ENCODE measurements around the gene ZNRF3. TPM values are rescaled to one million over a fixed set of nuclear protein-coding genes. Genes with fewer than 3 reads are reported as not detected.
A peak's percentile ranks its signal among the peaks of the same experiment; 100 is the strongest.

The ZNRF3 gene
- polyA plus RNA-seq, 1 experiment: 1.1 TPM

GRCh38 chr22:29093030-29093429 lies 209.7 kb downstream of the ZNRF3 start:
- TF ChIP-seq CTCF (IDR thresholded peaks at IDR 0.05; ENCODE audit: insufficient read depth, low read depth, low read length): no peak
- DNase-seq (ENCODE audit: low read depth): no peak
- Histone ChIP-seq H3K36me3 (ENCODE audit: control insufficient read depth, insufficient read depth, low read length) (no peaks in the 10 kb centered on the region), H3K4me3 (ENCODE audit: low read depth, low read length) (no peak overlapping the region), H3K27me3 (ENCODE audit: control insufficient read depth, insufficient read depth, low read length) (no peaks in the 10 kb centered on the region)
- ChIA-PET POLR2A (no interaction called here), CTCF (interaction anchor here (1.6 kb wide), 1 partner anchor 53 kb away, joined by 6 read pairs; no protein-coding TSS in a partner anchor)

- no peaks in the 10 kb centered on the region for H3K27me3 ChIP-seq (ENCODE audit: control insufficient read depth, insufficient read depth, low read length)
- no peaks in the 10 kb centered on the region for H3K36me3 ChIP-seq (ENCODE audit: control insufficient read depth, insufficient read depth, low read length)
- H3K4me3 ChIP-seq (ENCODE audit: low read depth, low read length): no peak overlapping the region
- TF ChIP-seq CTCF (IDR thresholded peaks at IDR 0.05; ENCODE audit: insufficient read depth, low read depth, low read length): no peak
- POLR2A ChIA-PET: interaction anchor here (0.7 kb wide), 1 partner anchor 14 kb away, joined by 3 read pairs; no protein-coding TSS in a partner anchor
- DNase-seq (ENCODE audit: low read depth): peak; percentile 75
- CTCF ChIA-PET: interaction anchor here (1.1 to 3.2 kb wide), 3 partner anchors 12 to 61 kb away, joined by 3 to 12 read pairs (median 6); no protein-coding TSS in a partner anchor
Measured at GRCh38 chr22:29093501-29094300, 210.3 kb downstream of the ZNRF3 start.

- no peak for TF ChIP-seq CTCF (IDR thresholded peaks at IDR 0.05; ENCODE audit: insufficient read depth, low read depth, low read length)
- no peak overlapping the region for H3K4me3 ChIP-seq (ENCODE audit: low read depth, low read length)
- H3K27me3 ChIP-seq (ENCODE audit: control insufficient read depth, insufficient read depth, low read length): no peaks in the 10 kb centered on the region
- DNase-seq (ENCODE audit: low read depth): no peak
- ChIA-PET POLR2A (no interaction called here), CTCF (interaction anchor here (0.6 to 3.2 kb wide), 2 partner anchors 59 to 64 kb away, joined by 3 to 12 read pairs; no protein-coding TSS in a partner anchor)
- H3K36me3 ChIP-seq (ENCODE audit: control insufficient read depth, insufficient read depth, low read length): no peaks in the 10 kb centered on the region
Measured at GRCh38 chr22:29095459-29095858, 212.1 kb downstream of the ZNRF3 start.

GRCh38 chr22:29096736-29097669 lies 213.6 kb downstream of the ZNRF3 start:
- no peak for TF ChIP-seq CTCF (IDR thresholded peaks at IDR 0.05; ENCODE audit: insufficient read depth, low read depth, low read length)

GRCh38 chr22:29098296-29098695 lies 214.9 kb downstream of the ZNRF3 start:
- Histone ChIP-seq H3K27me3 (ENCODE audit: control insufficient read depth, insufficient read depth, low read length) (no peaks in the 10 kb centered on the region), H3K4me3 (ENCODE audit: low read depth, low read length) (no peak overlapping the region), H3K36me3 (ENCODE audit: control insufficient read depth, insufficient read depth, low read length) (no peaks in the 10 kb centered on the region)
- TF ChIP-seq CTCF (IDR thresholded peaks at IDR 0.05; ENCODE audit: insufficient read depth, low read depth, low read length): no peak
- ChIA-PET CTCF (no interaction called here), POLR2A (no interaction called here)
- DNase-seq (ENCODE audit: low read depth): no peak

More at GRCh38 chr22:29096736-29097669, 213.6 kb downstream of the ZNRF3 start:
- H3K4me3 ChIP-seq (ENCODE audit: low read depth, low read length): no peak overlapping the region
- no peak for DNase-seq (ENCODE audit: low read depth)
- ChIA-PET POLR2A (no interaction called here), CTCF (interaction anchor here (0.7 to 3.2 kb wide), 2 partner anchors 57 kb away, joined by 3 to 12 read pairs; no protein-coding TSS in a partner anchor)
- H3K36me3 ChIP-seq (ENCODE audit: control insufficient read depth, insufficient read depth, low read length): no peaks in the 10 kb centered on the region
- H3K27me3 ChIP-seq (ENCODE audit: control insufficient read depth, insufficient read depth, low read length): no peaks in the 10 kb centered on the region

Data from BJ (cell line).